GM19395 (cell line): ENCODE measurements around the gene ZFAND6.
"Not testable (repeated sequence)": the region's sequence is repeated elsewhere in the genome, so short reads cannot be mapped to it uniquely, and the experiment has no call there.

Experiments used
- ATAC-seq: cut with Tn5 transposase; IDR thresholded peaks from one replicate; pipeline ENCODE4 v1.9.1; 2021; ENCODE audit warnings: mild to moderate bottlenecking, moderate library complexity; ENCODE audit not compliant: unreplicated experiment

The ZFAND6 gene

GRCh38 chr15:80141916-80142598 lies 82.6 kb downstream of the ZFAND6 start:
- ATAC-seq = no peak

DNA sequence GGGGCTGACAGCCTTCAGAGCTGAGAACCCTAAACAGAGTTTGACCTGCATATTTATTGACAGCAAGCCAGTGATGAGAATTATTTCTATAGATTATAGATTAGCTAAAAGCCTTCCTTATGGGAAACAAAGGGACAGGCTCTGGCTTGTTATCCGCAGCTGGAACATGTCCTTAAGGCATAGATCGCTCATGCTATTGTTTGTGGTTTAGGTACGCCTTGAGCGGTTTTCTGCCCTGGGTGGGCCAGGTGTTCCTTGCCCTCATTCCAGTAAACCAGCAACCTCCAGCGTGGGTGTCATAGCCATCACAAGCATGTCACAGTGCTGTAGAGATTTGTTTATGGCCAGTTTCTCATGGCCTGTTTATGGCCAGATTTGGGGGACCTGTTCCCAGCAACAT lies 83.2 kb downstream of the ZFAND6 start:
- ATAC-seq = no peak

GRCh38 chr15:80151148-80151547 lies 91.7 kb downstream of the ZFAND6 start:
- no peak for ATAC-seq

GRCh38 chr15:80151576-80151975 lies 92.1 kb downstream of the ZFAND6 start:
- ATAC-seq = no peak

DNA sequence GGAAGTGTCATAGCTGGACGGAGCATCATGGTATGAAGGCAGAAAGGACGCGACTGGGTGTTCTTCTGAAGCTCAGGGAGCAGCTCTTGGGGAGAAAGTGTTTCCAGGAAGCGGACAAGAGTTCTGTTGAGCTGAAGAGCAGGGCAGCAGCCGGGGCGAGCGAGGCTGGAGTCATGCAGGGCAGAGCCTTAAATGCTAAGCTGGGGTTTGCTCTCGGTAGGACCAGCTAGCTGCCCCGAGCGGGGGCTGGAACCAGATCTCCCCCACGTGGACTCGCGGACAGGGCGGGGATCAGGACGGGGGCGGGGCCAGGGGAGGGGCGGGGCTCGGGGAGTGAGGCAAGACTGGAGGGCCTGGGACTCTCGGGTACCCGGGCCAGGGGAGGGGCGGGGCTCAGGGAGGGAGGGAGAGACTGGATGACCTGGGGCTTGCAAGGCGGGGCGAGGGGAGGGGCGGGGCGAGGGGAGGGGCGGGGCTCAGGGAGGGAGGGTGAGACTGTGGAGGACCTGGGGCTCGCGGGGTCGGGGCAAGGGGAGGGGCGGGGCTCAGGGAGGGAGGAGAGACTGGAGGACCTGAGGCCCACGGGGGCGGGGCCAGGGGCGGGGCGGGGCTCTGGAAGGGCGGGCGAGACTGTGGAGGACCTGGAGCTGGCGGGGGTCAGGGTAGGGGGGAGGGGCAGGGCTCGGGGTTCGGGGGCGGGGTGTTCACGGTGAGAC lies 92.9 kb downstream of the ZFAND6 start:
- peak; percentile 44 for ATAC-seq

DNA sequence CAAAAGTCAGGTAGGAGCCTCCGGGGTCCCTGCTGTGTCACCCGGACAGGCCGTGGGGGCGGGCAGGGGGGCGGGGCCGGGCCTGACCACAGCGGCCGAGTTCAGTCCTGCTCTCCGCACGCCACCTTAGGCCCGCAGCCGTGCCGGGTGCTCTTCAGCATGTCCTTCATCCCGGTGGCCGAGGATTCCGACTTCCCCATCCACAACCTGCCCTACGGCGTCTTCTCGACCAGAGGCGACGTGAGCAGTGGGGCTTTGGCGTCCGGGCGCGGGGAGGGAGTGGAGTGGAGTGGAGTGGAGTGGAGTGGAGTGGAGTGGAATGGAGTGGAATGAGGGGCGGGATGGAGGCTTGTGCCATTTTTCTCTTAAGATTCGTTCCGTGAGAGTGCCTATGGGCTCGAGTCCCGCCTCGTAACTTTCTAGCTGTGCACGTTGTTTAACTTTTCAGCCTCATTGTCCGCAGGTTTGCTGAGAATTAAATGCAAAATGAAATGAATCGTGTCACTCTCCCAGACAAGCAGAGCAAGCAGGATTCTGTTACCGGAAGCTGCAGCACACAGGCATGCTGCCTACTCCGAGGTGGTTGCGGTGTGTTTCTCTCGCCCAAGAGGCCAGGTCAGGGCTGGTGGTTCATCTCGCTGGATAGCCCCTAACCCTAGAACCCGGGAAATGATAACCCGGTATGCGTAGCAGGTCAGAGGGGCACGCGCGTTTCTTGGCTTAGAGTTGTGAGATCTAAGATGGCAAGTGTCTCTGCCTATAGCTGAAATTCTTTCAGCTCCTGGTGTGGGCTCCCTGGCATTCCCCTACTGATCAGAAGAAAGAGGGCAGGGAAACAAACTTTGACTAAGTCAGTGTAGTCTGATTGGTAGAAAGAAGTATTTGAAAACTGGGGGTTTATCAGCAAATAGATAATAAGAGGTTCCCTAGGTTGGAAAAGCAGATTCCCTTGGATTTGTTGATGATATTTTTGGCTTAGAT lies 93.7 kb downstream of the ZFAND6 start, which contains the start of gene FAH:
TSS of gene FAH (plus strand) at position 104 of the 981 bp plus-strand sequence. CDS start at position 160, 56 bp downstream.
- peak; percentile 67 for ATAC-seq

DNA sequence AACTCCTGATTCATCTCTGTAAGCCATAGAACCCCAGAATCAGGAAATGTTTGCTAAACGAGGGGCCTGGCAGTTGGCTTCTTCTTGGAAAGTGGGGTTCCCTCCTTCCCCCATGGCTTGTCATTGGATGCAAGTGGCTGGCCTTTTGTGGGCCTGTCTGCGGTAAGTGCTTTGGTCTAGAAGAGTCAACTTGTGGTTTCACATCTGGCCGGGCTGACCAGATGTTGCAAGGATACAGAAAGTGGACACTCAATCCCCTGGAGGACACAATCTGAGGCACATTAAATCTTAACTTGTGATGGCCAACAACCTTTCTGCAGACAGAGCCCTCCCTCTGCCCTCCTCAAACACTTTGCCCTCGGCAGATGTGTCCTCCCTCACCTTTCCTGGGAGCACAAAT lies 94.4 kb downstream of the ZFAND6 start:
- no peak for ATAC-seq

DNA sequence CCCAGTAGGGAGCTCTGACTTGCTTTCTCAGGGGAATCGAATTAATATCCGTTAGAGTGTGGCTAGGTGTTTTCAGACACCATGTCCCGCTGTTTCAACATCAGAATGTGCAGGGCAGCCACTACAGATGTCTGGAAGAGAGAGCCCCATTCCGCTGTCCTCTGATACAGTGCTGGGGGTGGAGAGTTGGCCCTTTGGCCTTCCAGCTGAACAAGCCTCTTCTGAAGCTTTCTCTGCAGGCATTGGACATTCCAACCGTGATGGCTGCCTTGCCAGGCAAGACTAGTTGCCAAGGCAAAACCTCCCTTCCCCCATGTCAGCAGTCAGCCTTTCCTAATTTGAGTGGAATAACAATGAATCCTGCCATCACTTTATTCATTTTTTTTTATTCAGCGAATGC lies 94.9 kb downstream of the ZFAND6 start:
- ATAC-seq = no peak

DNA sequence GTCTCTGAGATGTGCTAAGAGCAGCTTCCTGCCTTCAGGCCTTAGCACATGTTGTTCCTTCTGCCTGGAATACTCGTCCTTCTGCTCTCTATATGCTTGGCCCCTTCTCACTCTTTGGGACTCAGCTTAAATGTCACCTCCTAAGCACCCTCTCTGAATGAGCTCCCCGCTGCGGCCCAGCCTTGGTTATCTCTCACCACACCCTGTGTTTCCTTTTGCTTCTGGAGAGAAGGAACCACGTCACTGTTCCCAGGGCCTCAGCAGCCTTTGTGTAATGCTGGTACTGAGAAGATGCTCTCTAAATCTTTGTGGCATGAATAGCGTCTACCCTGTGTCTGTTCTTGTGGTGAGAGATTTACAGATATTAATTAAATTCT lies 95.5 kb downstream of the ZFAND6 start:
- ATAC-seq = no peak

GRCh38 chr15:80155378-80156175 lies 96.1 kb downstream of the ZFAND6 start:
- not testable (repeated sequence) for ATAC-seq

DNA sequence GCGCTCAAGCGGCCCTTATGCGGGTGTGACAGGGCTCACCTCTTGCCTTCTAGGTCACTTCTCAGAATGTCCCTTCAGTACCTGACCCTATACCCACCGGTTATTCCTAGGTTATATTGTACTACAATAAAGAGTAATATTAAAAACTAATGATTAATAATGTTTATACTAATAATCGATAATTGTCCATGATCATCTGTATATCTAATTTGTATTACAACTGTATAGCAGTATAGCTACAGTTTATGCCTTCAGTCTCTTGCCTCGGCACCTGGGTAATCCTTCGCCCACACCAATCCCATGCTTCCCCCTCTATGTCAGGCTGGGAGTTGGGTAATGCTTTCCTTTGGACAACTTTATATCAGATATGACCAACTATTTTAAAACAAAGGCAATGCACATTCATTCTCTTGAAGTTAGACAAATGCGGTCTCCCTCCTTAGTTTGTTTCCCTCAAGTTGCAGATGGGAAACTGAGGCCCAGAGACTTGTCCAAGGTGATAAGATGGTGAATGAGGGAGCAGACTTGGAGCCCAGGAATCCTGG lies 96.8 kb downstream of the ZFAND6 start:
- ATAC-seq = no peak

GRCh38 chr15:80157215-80157614 lies 97.7 kb downstream of the ZFAND6 start:
- no peak for ATAC-seq

DNA sequence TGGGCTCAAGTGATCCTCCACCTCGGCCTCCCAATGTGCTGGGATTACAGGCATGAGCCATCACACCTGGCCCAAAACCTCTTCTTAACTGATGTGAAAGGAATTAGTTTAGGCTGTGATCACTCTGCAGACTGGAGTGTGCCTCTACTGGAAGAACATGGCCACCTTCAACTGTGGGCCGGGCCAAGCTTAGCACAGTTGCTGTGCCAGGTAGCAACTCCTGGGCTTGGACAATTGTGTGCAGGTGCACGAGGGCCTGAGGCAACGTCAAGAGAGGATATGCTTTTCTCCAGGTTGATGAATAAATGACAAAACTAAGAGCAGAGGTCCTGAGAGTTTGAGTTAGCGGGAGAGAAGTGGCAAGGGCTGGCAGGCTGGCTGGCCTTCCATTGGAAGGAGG lies 99.8 kb downstream of the ZFAND6 start:
- no peak for ATAC-seq

GRCh38 chr15:80159811-80160569 lies 100.5 kb downstream of the ZFAND6 start:
- peak; percentile 45 for ATAC-seq

DNA sequence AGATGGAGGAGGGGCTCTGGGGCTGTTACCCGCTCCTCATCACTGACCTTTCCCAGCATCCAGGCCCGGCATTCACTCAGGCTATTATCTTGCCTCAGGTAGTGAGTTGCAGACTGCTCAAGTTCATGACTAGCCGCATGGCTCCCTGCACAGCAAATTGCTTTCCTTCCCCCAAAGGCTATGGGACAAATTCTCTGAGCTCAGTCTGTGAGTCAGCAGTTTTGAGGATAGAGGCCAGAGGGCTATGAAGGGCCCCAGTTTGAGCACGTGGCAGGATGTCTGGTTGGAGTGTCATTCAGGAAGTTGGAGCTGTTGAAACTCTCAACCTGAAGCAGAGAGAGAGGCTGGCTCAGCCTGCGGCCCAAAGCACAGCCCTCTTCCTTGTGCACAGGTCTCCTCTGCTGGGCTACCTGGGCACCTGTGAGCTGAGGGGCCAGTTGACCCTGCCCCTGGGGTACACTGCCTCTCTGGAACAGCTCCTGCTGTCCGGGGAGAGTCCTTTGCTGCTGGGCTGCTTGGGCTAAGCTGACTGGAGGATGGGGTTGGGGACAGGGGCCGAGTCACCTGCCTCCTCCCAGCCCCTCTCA lies 101.2 kb downstream of the ZFAND6 start:
- peak; percentile 87 for ATAC-seq

GRCh38 chr15:80161468-80162016 lies 102.1 kb downstream of the ZFAND6 start:
- ATAC-seq = no peak

DNA sequence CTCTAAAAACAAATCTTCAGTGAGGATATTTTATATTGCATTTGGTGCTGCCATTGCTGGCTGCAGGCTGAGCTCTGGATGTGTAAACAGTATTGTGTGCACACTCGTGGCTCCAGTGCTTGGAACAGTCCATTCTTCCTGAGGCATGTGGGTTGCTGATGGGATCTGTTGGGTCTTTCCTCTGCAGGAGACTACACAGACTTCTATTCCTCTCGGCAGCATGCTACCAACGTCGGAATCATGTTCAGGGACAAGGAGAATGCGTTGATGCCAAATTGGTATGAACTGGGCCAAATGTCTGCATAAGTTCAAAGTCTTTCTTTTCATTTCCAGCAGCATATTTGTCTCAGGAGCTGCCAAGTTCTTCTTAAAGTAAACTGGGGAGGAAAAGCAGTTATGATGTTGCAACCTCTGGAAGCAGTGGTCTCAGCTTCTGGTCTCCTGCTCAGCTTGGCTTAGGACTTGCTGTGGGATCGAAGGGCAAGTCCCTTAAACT lies 102.6 kb downstream of the ZFAND6 start:
- no peak for ATAC-seq

DNA sequence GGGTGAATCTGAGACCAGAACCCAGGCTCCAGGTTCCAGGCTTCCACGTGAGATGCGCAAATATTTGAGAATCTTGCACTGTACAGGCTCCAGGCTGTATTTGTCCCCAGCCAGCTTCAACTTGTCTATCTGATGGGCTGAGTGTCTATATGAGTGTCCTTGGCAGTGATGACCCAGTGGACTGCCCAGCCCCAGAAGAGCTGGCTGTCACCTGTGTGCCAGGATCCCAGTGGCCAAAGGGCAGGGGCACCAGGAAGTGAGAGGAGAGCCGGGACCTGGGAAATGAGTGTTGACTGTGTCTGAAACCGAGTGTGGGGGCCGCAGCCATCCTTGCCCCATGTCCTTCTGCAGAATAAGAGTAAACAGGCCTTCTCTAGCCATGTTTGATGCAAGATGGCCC lies 103.7 kb downstream of the ZFAND6 start:
- ATAC-seq = no peak

- ATAC-seq = no peak
These were observed 104.4 kb downstream of the ZFAND6 start for GRCh38 chr15:80163897-80164296.
